ENCODE data around the gene TPRG1L.

TPRG1L gene

GRCh38 chr1:3649342-3650247 is 24.8 kb downstream of the TPRG1L start, which contains the start of gene WRAP73:
Gene WRAP73, minus strand, starts transcription at chr1:3650103. Its CDS starts 104 bp downstream, at chr1:3649999.
- DNase-seq = peak; percentile 11 to 58

- DNase-seq = no peak
Observed at GRCh38 chr1:3650248-3651025, 25.6 kb downstream of the TPRG1L start.

GRCh38 chr1:3651026-3651929 is 26.5 kb downstream of the TPRG1L start:
- no peak for DNase-seq

- DNase-seq = no peak
Observed at GRCh38 chr1:3651930-3652547, 27.2 kb downstream of the TPRG1L start, which contains the start of gene TP73. Gene TP73, plus strand, starts transcription at chr1:3652516. Its CDS starts 29,850 bp downstream, at chr1:3682366.

- no peak for DNase-seq
Observed at GRCh38 chr1:3652548-3653285, 27.9 kb downstream of the TPRG1L start.

GRCh38 chr1:3653286-3653618 is 28.4 kb downstream of the TPRG1L start:
- no peak for DNase-seq

GRCh38 chr1:3654549-3655281 is 29.9 kb downstream of the TPRG1L start:
- DNase-seq = no peak

GRCh38 chr1:3656450-3657095 is 31.8 kb downstream of the TPRG1L start:
- DNase-seq = no peak

- no peak for DNase-seq
Observed at GRCh38 chr1:3657096-3657475, 32.3 kb downstream of the TPRG1L start.

- no peak for DNase-seq
Observed at GRCh38 chr1:3657578-3658230, 32.9 kb downstream of the TPRG1L start.

- DNase-seq = no peak
Observed at GRCh38 chr1:3658231-3658615, 33.4 kb downstream of the TPRG1L start.

- DNase-seq = no peak
Observed at GRCh38 chr1:3659093-3659492, 34.3 kb downstream of the TPRG1L start.

GRCh38 chr1:3660704-3661103 is 35.9 kb downstream of the TPRG1L start:
- no peak for DNase-seq

- no peak for DNase-seq
Observed at GRCh38 chr1:3661631-3662030, 36.8 kb downstream of the TPRG1L start.

GRCh38 chr1:3662080-3662671 is 37.4 kb downstream of the TPRG1L start:
- DNase-seq = no peak

GRCh38 chr1:3663999-3664699 is 39.3 kb downstream of the TPRG1L start:
- DNase-seq = no peak

GRCh38 chr1:3664700-3665375 is 40.0 kb downstream of the TPRG1L start:
- no peak for DNase-seq

- no peak for DNase-seq
Observed at GRCh38 chr1:3668148-3668547, 43.3 kb downstream of the TPRG1L start.

Measured in cerebellar nuclear complex (tissue), 1 donor.